GM21381 (cell line): ENCODE data around the gene GHRL.

Experiments used
- ATAC-seq: cut with Tn5 transposase; IDR thresholded peaks from one replicate; pipeline ENCODE4 v1.9.1; 2021; ENCODE audit warnings: mild to moderate bottlenecking, moderate library complexity; ENCODE audit not compliant: unreplicated experiment

The GHRL gene

GRCh38 chr3:10292505-10293419 is at the start of gene GHRL:
TSS of gene GHRL (minus strand) at chr3:10292947. CDS start at chr3:10290180, 2,767 bp downstream.
- peak; percentile 72 for ATAC-seq

- no peak for ATAC-seq
These were observed 49.2 kb upstream of the GHRL start for GRCh38 chr3:10341901-10342398.

- ATAC-seq: no peak
These were observed 47.7 kb upstream of the GHRL start for GRCh38 chr3:10340476-10340875.

- no peak for ATAC-seq
These were observed 47.3 kb upstream of the GHRL start for GRCh38 chr3:10340046-10340445.

GRCh38 chr3:10339376-10339955 is 46.7 kb upstream of the GHRL start:
- ATAC-seq: no peak

GRCh38 chr3:10338591-10339353 is 46.0 kb upstream of the GHRL start:
- no peak for ATAC-seq

- ATAC-seq: no peak
These were observed 45.4 kb upstream of the GHRL start for GRCh38 chr3:10338164-10338470.

- no peak for ATAC-seq
These were observed 44.8 kb upstream of the GHRL start for GRCh38 chr3:10337323-10338163.

- ATAC-seq: no peak
These were observed 44.0 kb upstream of the GHRL start for GRCh38 chr3:10336761-10337160.

- ATAC-seq: no peak
These were observed 43.3 kb upstream of the GHRL start for GRCh38 chr3:10335871-10336622.

GRCh38 chr3:10335190-10335738 is 42.5 kb upstream of the GHRL start:
- no peak for ATAC-seq

GRCh38 chr3:10334459-10334858 is 41.7 kb upstream of the GHRL start:
- no peak for ATAC-seq

- no peak for ATAC-seq
These were observed 41.3 kb upstream of the GHRL start for GRCh38 chr3:10334042-10334441.

- ATAC-seq: no peak
These were observed 40.6 kb upstream of the GHRL start for GRCh38 chr3:10333349-10333650.

- ATAC-seq: no peak
These were observed 40.0 kb upstream of the GHRL start for GRCh38 chr3:10332481-10333348.

GRCh38 chr3:10331320-10331719 is 38.6 kb upstream of the GHRL start:
- no peak for ATAC-seq

GRCh38 chr3:10330319-10330718 is 37.6 kb upstream of the GHRL start:
- no peak for ATAC-seq

- no peak for ATAC-seq
These were observed 36.8 kb upstream of the GHRL start for GRCh38 chr3:10329495-10330015.
